Fibroblast of lung (primary cell): ENCODE data around the gene DOCK3. TPM values are rescaled to one million over a fixed set of nuclear protein-coding genes. Genes with fewer than 3 reads are reported as not detected.

Experiments
- DNase-seq, 2 donors: peaks; one replicate each; pipeline versions ENCODE4 v3.0.0 to v3.0.0-alpha.2; 2010; ENCODE audit warnings: low read depth in 2 of 2
- H2AFZ ChIP-seq: 2 replicates; pipeline ENCODE4 v1.5.1; 2012; ENCODE audit warnings: low read length, control low read depth, inconsistent platforms
- H3K27ac ChIP-seq: 2 replicates; pipeline ENCODE4 v1.5.1; 2011; ENCODE audit warnings: low read length, control low read depth; ENCODE audit not compliant: insufficient read depth
- H3K27me3 ChIP-seq: 2 replicates; pipeline ENCODE4 v1.5.1; 2011; ENCODE audit warnings: mild to moderate bottlenecking, low read length; ENCODE audit not compliant: control insufficient read depth, insufficient read depth
- H3K36me3 ChIP-seq: 2 replicates; pipeline ENCODE4 v1.5.1; 2011; ENCODE audit warnings: low read length; ENCODE audit not compliant: control insufficient read depth, insufficient read depth
- H3K4me1 ChIP-seq: 2 replicates; pipeline ENCODE4 v1.5.1; 2011; ENCODE audit warnings: low read length; ENCODE audit not compliant: control insufficient read depth, insufficient read depth; ENCODE audit errors: extremely low read depth
- H3K4me2 ChIP-seq: 2 replicates; pipeline ENCODE4 v1.5.1; 2011; ENCODE audit warnings: low read length, control low read depth; ENCODE audit not compliant: insufficient read depth; ENCODE audit errors: extremely low read depth
- H3K4me3 ChIP-seq, 4 experiments: fragments of 200-600 bp in 1 of 4; sonication (generic) in 1 of 4; replicated peaks in 1 of 4; 2 replicates each; pipeline ENCODE4 v1.5.1; 2011 to 2016; ENCODE audit warnings: low read length in 4 of 4, low read depth in 3 of 4, mild to moderate bottlenecking in 3 of 4, control low read depth in 2 of 4, inconsistent platforms in 1 of 4, mixed read lengths in 1 of 4; ENCODE audit not compliant: insufficient read depth in 1 of 4; ENCODE audit errors: control extremely low read depth in 1 of 4
- H3K79me2 ChIP-seq: 2 replicates; pipeline ENCODE4 v1.5.1; 2012; ENCODE audit warnings: mild to moderate bottlenecking, low read length, inconsistent platforms; ENCODE audit not compliant: control insufficient read depth, insufficient read depth
- H3K9ac ChIP-seq: 2 replicates; pipeline ENCODE4 v1.5.1; 2011; ENCODE audit warnings: mild to moderate bottlenecking, low read length, control low read depth; ENCODE audit not compliant: insufficient read depth
- H3K9me3 ChIP-seq: 2 replicates; pipeline ENCODE4 v1.5.1; 2012; ENCODE audit warnings: low read depth, low read length; ENCODE audit not compliant: control insufficient read depth, insufficient read depth
- H4K20me1 ChIP-seq: 2 replicates; pipeline ENCODE4 v1.5.1; 2011; ENCODE audit warnings: low read length; ENCODE audit not compliant: control insufficient read depth, insufficient read depth; ENCODE audit errors: extremely low read depth
- CTCF ChIP-seq, 2 donors: IDR thresholded peaks in 1 of 2; conservative IDR thresholded peaks in 1 of 2; 1 replicate in 1 of 2; 2 replicates in 1 of 2; pipeline ENCODE4 v1.5.1; 2011 to 2012; ENCODE audit warnings: low read length in 2 of 2, control low read depth in 1 of 2, inconsistent platforms in 1 of 2, low read depth in 1 of 2, mild to moderate bottlenecking in 1 of 2
- EZH2 ChIP-seq: IDR thresholded peaks from 2 replicates; pipeline ENCODE4 v1.5.1; 2012; ENCODE audit warnings: low read length, control low read depth, mild to moderate bottlenecking; ENCODE audit errors: missing control alignments
- polyA plus RNA-seq, 2 donors: library from polyadenylated mRNA; depleted of rRNA in 1 of 2; stranded (reverse) in 1 of 2; unstranded in 1 of 2; fragments of >200 nt; gene quantifications; 2 replicates each; pipeline ENCODE4 v1.2.1, GENCODE V29; 2011 to 2012; ENCODE audit warnings: missing spikeins in 1 of 2
- total RNA-seq: library from RNA; depleted of rRNA; stranded (reverse); fragments of >200 nt; gene quantifications from 2 replicates; pipeline ENCODE4 v1.2.1, GENCODE V29; 2014

Gene DOCK3
- total and polyA plus RNA-seq, 2 donors (not counting 1 experiment from before 2014, with no cell fraction given), result 0.07 to 0.17 TPM

GRCh38 chr3:50649451-50649931 lies 25.2 kb upstream of the DOCK3 start:
- H3K9ac ChIP-seq, result no peak overlapping the region
- DNase-seq, result no peak

GRCh38 chr3:50650018-50650417 lies 24.7 kb upstream of the DOCK3 start:
- Histone ChIP-seq H3K9ac (no peak overlapping the region), H3K36me3 (no peaks in the 10 kb centered on the region), H3K27me3 (no peaks in the 10 kb centered on the region), H3K9me3 (no peaks in the 10 kb centered on the region), H3K27ac (no peak overlapping the region), H4K20me1 (no peaks in the 10 kb centered on the region), H3K4me2 (no peak overlapping the region), H3K4me3 (no peak overlapping the region), H3K79me2 (no peaks in the 10 kb centered on the region), H2AFZ (no peak overlapping the region), H3K4me1 (no peaks in the 10 kb centered on the region)
- no peak for DNase-seq
- no peak for TF ChIP-seq EZH2

More at GRCh38 chr3:50649451-50649931, 25.2 kb upstream of the DOCK3 start:
- no peak overlapping the region for H3K27ac ChIP-seq
- H3K79me2 ChIP-seq, result no peaks in the 10 kb centered on the region
- H3K4me2 ChIP-seq, result no peak overlapping the region
- TF ChIP-seq EZH2, result no peak
- no peak for TF ChIP-seq CTCF (conservative IDR thresholded peaks at IDR 0.05 in 1 of 2, IDR thresholded peaks at IDR 0.05 in 1 of 2; ENCODE audit: low read depth in 1 of 2, low read length in 2 of 2)
- H3K27me3 ChIP-seq, result no peaks in the 10 kb centered on the region
- H4K20me1 ChIP-seq, result no peaks in the 10 kb centered on the region
- no peak overlapping the region for H2AFZ ChIP-seq
- no peaks in the 10 kb centered on the region for H3K36me3 ChIP-seq
- H3K4me3 ChIP-seq, result no peak overlapping the region
- no peaks in the 10 kb centered on the region for H3K9me3 ChIP-seq
- no peaks in the 10 kb centered on the region for H3K4me1 ChIP-seq

- Histone ChIP-seq H3K27ac (no peak overlapping the region), H3K36me3 (no peaks in the 10 kb centered on the region), H3K9me3 (no peaks in the 10 kb centered on the region), H3K9ac (no peak overlapping the region), H3K4me1 (no peaks in the 10 kb centered on the region), H3K79me2 (no peaks in the 10 kb centered on the region), H2AFZ (no peak overlapping the region), H4K20me1 (no peaks in the 10 kb centered on the region), H3K27me3 (no peaks in the 10 kb centered on the region), H3K4me3 (no peak overlapping the region), H3K4me2 (no peak overlapping the region)
- TF ChIP-seq CTCF (conservative IDR thresholded peaks at IDR 0.05 in 1 of 2, IDR thresholded peaks at IDR 0.05 in 1 of 2; ENCODE audit: low read depth in 1 of 2, low read length in 2 of 2), result no peak
- TF ChIP-seq EZH2, result no peak
- no peak for DNase-seq
Observed at GRCh38 chr3:50651445-50651844, 23.3 kb upstream of the DOCK3 start.
